Activated CD4-positive, CD25-positive, alpha-beta regulatory T cell (primary cell): ENCODE measurements around the gene FAM13A.

ENCODE experiments used
- DNase-seq, 4 experiments: peaks; one replicate each; lab custom pipeline; 2025; lab: John Stamatoyannopoulos, UW

FAM13A gene

DNA sequence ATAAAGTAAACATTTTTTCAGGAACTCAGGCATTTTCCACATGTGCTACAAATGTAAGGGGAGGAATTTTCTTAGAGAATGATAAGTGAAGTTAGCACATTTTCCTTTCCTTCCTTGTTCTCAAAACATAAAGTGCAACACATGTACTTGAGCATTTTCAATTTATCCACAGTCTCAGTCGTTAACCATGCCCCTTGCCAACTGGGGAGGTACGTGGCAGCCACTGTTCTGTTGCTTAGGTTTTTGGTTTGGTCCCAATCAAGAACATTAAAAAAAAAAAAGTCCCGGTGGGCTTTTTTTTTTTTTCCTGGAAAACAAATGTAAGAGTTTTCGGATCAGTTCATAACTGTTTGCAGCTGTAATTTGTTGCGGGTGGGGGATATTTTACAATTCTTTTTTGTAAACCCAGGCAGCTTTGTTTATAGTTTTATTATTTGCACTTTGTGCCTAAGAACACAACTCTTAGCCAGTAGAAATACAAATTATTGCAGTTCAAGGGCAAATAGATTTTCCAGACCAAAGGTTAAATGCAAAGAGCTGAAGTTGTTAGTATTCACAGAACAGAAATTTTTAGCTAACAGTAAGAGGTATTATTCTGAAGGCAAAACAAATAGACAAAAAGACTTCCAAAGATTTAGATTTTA lies 247.3 kb downstream of the FAM13A start:
- DNase-seq = no peak

- no peak for DNase-seq
Observed at GRCh38 chr4:88809101-88809500, 247.9 kb downstream of the FAM13A start.

DNA sequence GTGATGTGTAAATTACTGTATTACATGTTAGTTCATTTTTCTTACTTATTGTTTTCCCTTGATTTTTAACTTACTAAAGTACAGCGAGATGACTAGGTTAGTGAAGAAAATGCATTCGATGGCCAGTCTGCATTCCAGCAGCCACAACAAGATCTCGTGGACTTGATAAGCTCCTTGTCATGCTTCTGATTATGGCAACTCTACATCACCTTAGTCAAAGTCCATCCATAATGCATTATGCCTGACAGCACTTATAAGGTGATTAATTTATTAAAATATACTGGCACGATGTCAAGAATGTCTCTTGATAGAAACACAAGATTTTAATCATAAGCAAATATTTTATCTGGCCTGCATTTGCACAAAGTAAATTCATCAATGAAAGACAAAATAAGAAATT lies 249.5 kb downstream of the FAM13A start:
- DNase-seq = no peak

- no peak for DNase-seq
Observed at GRCh38 chr4:88804234-88804633, 252.8 kb downstream of the FAM13A start.

DNA sequence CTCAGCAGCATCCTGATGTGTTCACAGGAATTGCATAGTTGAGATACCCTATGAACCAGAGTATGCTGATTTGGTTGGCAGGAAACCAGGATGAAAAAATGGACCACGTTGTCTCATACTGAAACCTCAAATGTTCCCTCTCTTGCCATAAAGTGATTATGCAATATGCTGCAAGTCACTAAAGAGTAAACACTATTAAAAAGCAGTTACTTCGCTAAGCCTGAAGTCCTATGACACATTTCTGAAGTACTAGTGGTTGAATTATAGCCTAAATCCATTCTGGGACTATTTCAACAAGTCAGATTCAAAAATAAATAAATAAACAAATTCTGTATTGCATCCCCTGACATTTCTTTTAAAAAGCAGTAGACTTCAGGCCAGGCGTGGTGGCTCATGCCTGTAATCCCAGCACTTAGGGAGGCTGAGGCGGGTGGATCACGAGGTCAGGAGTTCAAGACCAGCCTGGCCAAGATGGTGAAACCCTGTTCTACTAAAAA lies 253.3 kb downstream of the FAM13A start:
- DNase-seq = no peak

- no peak for DNase-seq
Observed at GRCh38 chr4:88802585-88803286, 254.2 kb downstream of the FAM13A start.

DNA sequence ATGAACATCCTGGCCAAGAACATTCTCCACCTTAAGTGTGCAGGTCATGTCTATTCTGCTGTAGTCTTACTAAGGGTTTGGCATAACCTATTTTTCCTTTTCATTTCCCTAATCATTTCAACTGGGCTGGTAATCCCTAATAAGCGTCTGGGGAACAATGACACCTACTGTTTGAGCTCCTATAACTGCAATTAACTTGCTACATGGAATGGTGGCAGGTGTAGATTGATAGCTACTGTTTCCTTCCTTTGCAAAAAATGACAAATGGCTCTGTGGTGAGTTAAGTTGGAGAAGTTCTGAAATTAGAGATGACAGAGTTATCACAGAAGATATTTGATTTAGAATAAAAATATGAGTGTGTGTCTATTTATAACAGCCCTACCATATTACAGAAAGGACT lies 254.8 kb downstream of the FAM13A start:
- DNase-seq = no peak

- no peak for DNase-seq
Observed at GRCh38 chr4:88799900-88800299, 257.1 kb downstream of the FAM13A start.

DNA sequence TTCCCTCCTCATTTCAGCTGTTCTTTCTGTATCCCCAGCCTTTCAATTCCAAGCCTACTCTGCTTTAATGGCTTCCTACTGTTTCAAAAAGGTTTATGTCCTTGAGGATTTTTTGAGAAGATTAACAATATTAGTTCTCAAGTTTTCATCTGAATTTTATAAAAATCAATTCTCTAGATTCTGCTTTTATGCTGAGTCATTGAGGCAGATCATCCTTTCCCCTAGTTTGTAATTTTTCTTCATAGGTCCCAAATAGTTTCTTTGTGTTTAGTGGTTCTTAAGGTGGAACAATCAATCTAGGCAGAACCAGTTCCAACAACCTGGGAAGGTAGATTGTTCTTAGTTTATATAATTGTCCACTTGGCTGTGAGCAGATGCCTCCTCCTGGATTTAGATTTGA lies 259.3 kb downstream of the FAM13A start:
- DNase-seq = no peak

GRCh38 chr4:88796545-88796944 lies 260.4 kb downstream of the FAM13A start:
- no peak for DNase-seq

GRCh38 chr4:88794952-88795351 lies 262.0 kb downstream of the FAM13A start:
- no peak for DNase-seq

- no peak for DNase-seq
Observed at GRCh38 chr4:88794087-88794690, 262.8 kb downstream of the FAM13A start.

- DNase-seq = no peak
Observed at GRCh38 chr4:88793475-88793874, 263.5 kb downstream of the FAM13A start.

DNA sequence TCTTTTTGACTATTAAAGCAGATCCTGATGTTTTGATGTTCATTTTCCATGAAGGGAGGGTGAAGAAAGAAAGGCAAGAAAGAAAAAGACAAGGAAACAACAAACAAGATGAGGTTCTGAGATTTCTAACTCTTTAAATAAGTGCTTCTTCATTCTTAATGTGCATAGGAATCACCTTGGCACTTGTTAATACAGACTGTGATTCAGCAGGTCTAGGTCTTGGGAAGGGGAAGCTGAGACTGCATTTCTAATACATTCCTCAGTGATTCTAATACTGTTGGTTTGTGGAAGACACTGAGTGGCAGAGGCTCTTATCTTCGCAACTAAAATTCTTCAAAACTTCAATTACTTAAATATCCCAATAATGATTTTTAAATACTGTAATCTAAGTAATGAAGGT lies 264.2 kb downstream of the FAM13A start:
- DNase-seq = no peak

DNA sequence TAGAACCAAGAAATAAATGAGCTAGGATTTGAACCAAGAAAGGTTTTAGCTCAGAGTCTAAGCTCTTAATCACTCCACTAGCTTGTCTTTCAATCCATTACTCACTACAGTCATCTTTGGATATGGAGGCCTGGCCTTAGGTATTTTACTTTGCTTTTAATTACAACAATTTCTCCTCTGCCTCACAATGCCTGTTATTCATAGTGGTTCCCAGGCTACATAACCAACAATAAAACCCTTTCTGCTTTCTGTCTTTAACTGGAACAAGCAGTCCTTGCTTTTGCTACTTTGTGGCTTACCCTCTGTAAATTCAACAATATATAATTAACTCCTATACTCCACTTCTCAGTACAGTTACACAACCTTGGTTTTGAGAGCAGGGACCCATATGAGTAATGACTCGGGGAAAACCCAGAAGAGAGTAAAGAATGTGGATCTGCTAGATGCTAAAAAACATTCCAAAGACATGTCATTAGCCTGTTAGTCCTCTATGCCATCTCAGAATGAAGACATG lies 264.7 kb downstream of the FAM13A start:
- DNase-seq = no peak

DNA sequence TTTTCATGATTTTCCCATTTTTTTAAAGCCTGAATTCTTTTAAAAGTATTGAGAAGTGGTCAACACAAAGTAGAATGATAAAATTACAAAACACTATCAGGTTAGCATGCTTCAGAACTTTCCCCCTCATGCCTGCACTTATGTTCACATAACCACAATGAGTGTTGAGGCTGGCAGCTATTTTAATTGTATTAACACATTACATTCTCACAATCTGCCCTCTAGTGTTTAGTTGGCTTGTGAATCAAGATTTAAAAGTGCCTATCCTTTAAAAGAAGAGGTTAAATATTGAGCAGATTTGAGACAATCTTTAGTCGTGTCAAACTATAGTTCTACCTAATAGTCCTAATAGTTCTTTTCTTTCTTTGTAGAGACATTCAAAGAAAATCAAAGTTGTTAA lies 265.7 kb downstream of the FAM13A start:
- no peak for DNase-seq

DNA sequence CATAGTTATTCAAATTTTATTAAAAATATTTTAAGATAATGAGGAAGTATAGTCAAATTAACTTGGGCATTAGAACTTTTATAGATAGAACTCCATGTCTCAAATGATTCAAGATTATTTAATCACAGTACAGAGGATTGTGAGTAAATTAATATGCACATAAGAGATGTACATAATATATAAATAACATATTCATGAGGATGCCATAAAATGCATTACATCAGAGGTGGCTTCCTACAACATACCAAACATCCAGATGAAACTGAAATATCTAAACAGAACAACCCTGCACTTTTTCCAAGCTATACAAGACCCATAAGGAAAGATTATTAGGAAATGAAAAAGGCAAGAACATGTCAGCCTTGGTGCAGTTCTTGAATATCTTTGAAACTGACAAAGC lies 268.1 kb downstream of the FAM13A start:
- no peak for DNase-seq

GRCh38 chr4:88788424-88788823 lies 268.6 kb downstream of the FAM13A start:
- DNase-seq = no peak

DNA sequence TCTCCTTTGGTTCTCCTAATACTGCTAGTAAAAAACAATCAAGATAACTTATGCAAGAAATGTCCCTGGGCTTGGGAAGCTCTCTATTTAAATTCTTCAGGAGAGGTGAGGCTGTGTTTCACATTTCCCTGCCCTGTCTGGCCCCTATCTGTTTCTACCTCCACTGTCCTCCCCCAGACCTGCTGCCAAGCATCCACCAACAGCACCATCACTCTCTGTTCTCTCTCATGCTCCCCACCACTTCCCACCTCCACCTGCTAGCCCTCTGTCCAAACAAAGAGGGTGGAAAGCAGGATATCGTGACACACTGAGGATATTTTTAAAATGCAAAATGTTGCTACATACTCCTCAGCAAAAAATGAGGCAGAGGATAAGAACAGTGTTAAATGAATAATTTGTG lies 271.0 kb downstream of the FAM13A start:
- DNase-seq = no peak

GRCh38 chr4:88780389-88780788 lies 276.6 kb downstream of the FAM13A start:
- no peak for DNase-seq

- DNase-seq = no peak
Observed at GRCh38 chr4:88779431-88779830, 277.6 kb downstream of the FAM13A start.

GRCh38 chr4:88775529-88775928 lies 281.5 kb downstream of the FAM13A start:
- DNase-seq = no peak

- DNase-seq = no peak
Observed at GRCh38 chr4:88775026-88775425, 282.0 kb downstream of the FAM13A start.
